ENCODE measurements around the gene ANKRD16.

DNA sequence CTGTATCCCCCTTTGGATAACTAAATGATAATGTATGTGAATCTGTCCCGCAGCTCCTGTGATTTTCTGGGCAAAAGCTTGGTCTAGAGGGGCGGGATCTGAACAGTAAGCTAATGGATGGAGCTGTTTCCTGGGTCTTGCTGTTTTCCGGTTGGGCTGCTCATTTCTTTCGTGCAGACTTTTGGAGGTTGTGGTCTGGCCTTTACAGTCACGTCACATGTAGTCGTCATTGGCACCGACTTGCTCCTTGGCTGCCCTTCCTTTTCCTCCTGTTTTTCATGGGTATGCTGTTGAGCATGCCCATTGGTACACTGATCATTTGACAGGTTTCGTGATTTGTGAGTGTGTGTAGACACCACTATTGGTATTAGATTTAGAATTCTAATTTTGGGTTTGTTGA, 2.3 kb upstream of the ANKRD16 start:
- TF ChIP-seq CTCF (conservative IDR thresholded peaks at IDR 0.05; ENCODE audit: low read depth, low read length) (no peak), EZH2 (IDR thresholded peaks at IDR 0.05; ENCODE audit: low read length, unreplicated experiment) (no peak), EZH2phosphoT487 (IDR thresholded peaks at IDR 0.05; ENCODE audit: borderline replicate concordance, low read length) (no peak)

Data from PC-3 (cell line).